IMR-90 (cell line): ENCODE results near the gene PRR33. TPM values are rescaled to one million over a fixed set of nuclear protein-coding genes. Genes with fewer than 3 reads are reported as not detected.

Source experiments
- ATAC-seq: fragments of 200-7000 bp; cut with Tn5 transposase; 2 replicates; pipeline ENCODE4 v1.9.1; 2020; ENCODE audit warnings: low read depth, mild to moderate bottlenecking, moderate library complexity
- BruUV-seq: library from RNA; stranded (reverse); fragments of 400-500 nt; replicated peaks from 2 replicates; lab custom pipeline; 2021; lab: Mats Ljungman, UMichigan
- CTCF ChIA-PET: fragments of 300-600 bp; formaldehyde crosslinking; extraction: SDS; loops from one replicate; lab custom pipeline; 2021; ENCODE audit warnings: antibody characterized with exemption; lab: Yijun Ruan, JAX
- POLR2A ChIA-PET: fragments of 300-600 bp; sonication (Branson Sonifier 250); formaldehyde crosslinking; loops from one replicate; lab custom pipeline; 2022; ENCODE audit warnings: antibody characterized with exemption; ENCODE audit not compliant: unreplicated experiment; lab: Charles Lee
- DNase-seq: peaks from one replicate; pipeline ENCODE4 v3.0.0; 2013
- H2AFZ ChIP-seq: replicated peaks from 2 replicates; pipeline ENCODE3; 2013; ENCODE audit warnings: low read length, mild to moderate bottlenecking; ENCODE audit not compliant: poor library complexity
- H2AK5ac ChIP-seq: 2 replicates; pipeline ENCODE4 v1.6.1; 2013; ENCODE audit warnings: low read depth, low read length, inconsistent platforms
- H2AK9ac ChIP-seq: replicated peaks from 2 replicates; pipeline ENCODE3; 2013; ENCODE audit warnings: mild to moderate bottlenecking, low read depth, low read length, moderate library complexity; ENCODE audit not compliant: poor library complexity
- H2BK120ac ChIP-seq: 2 replicates; pipeline ENCODE4 v1.6.1; 2013; ENCODE audit warnings: low read depth, low read length, inconsistent platforms
- H2BK15ac ChIP-seq: 3 replicates; pipeline ENCODE4 v1.6.1; 2013; ENCODE audit warnings: low read depth, low read length, inconsistent platforms
- H2BK20ac ChIP-seq: 2 replicates; pipeline ENCODE4 v1.6.1; 2013; ENCODE audit warnings: low read depth, mild to moderate bottlenecking, inconsistent platforms, low read length, moderate library complexity
- H2BK5ac ChIP-seq: 2 replicates; pipeline ENCODE4 v1.6.1; 2013; ENCODE audit warnings: mild to moderate bottlenecking, low read depth, low read length, inconsistent platforms; ENCODE audit not compliant: poor library complexity, severe bottlenecking
- H3K14ac ChIP-seq: replicated peaks from 2 replicates; pipeline ENCODE4 v1.6.1; 2013; ENCODE audit warnings: low read depth, low read length, inconsistent platforms
- H3K18ac ChIP-seq: 2 replicates; pipeline ENCODE4 v1.6.1; 2013; ENCODE audit warnings: low read depth, low read length, control low read depth
- H3K23ac ChIP-seq: 2 replicates; pipeline ENCODE4 v1.6.1; 2013; ENCODE audit warnings: low read depth, low read length, inconsistent platforms
- H3K27ac ChIP-seq: 2 replicates; pipeline ENCODE4 v1.5.1; 2013; ENCODE audit warnings: mild to moderate bottlenecking, control low read depth, low read length; ENCODE audit not compliant: insufficient read depth
- H3K27me3 ChIP-seq: 2 replicates; pipeline ENCODE4 v1.6.1; 2013; ENCODE audit warnings: low read length; ENCODE audit not compliant: control insufficient read depth, insufficient read depth
- H3K36me3 ChIP-seq: 2 replicates; pipeline ENCODE4 v1.6.1; 2013; ENCODE audit warnings: low read length, mixed read lengths; ENCODE audit not compliant: control insufficient read depth, insufficient read depth
- H3K4ac ChIP-seq: 2 replicates; pipeline ENCODE4 v1.6.1; 2013; ENCODE audit warnings: low read depth, low read length, inconsistent platforms
- H3K4me1 ChIP-seq: 2 replicates; pipeline ENCODE4 v1.6.1; 2013; ENCODE audit warnings: low read length, mixed read lengths; ENCODE audit not compliant: control insufficient read depth, insufficient read depth
- H3K4me2 ChIP-seq: 2 replicates; pipeline ENCODE4 v1.6.1; 2013; ENCODE audit warnings: low read depth, mild to moderate bottlenecking, control low read depth, low read length, moderate library complexity
- H3K4me3 ChIP-seq: 2 replicates; pipeline ENCODE4 v1.5.1; 2013; ENCODE audit warnings: low read depth, mild to moderate bottlenecking, control low read depth, low read length, moderate library complexity; ENCODE audit not compliant: insufficient read depth
- H3K56ac ChIP-seq: 2 replicates; pipeline ENCODE4 v1.6.1; 2013; ENCODE audit warnings: low read length, inconsistent platforms; ENCODE audit not compliant: insufficient read depth; ENCODE audit errors: extremely low read depth
- H3K79me1 ChIP-seq, 2 experiments: 2 replicates each; pipeline ENCODE4 v1.6.1; 2013; ENCODE audit warnings: low read length in 2 of 2, inconsistent platforms in 1 of 2, low read depth in 1 of 2
- H3K9ac ChIP-seq: 2 replicates; pipeline ENCODE4 v1.6.1; 2013; ENCODE audit warnings: low read depth, low read length, control low read depth
- H3K9me1 ChIP-seq: 2 replicates; pipeline ENCODE4 v1.6.1; 2013; ENCODE audit warnings: low read length, inconsistent platforms; ENCODE audit not compliant: insufficient read depth
- H3K9me3 ChIP-seq: 2 replicates; pipeline ENCODE4 v1.6.1; 2013; ENCODE audit warnings: low read length; ENCODE audit not compliant: control insufficient read depth, insufficient read depth
- H4K20me1 ChIP-seq: 2 replicates; pipeline ENCODE4 v1.6.1; 2013; ENCODE audit warnings: low read length, inconsistent platforms; ENCODE audit not compliant: insufficient read depth
- H4K5ac ChIP-seq: 2 replicates; pipeline ENCODE4 v1.6.1; 2013; ENCODE audit warnings: mild to moderate bottlenecking, low read depth, low read length, control low read depth
- H4K8ac ChIP-seq, 2 experiments: 2 replicates each; pipeline ENCODE4 v1.6.1; 2013; ENCODE audit warnings: low read depth in 2 of 2, low read length in 2 of 2, control low read depth in 1 of 2, inconsistent platforms in 1 of 2
- H4K91ac ChIP-seq: 2 replicates; pipeline ENCODE4 v1.6.1; 2013; ENCODE audit warnings: low read depth, low read length, inconsistent platforms; ENCODE audit not compliant: insufficient read depth
- BHLHE40 ChIP-seq: fragments of 150-350 bp; IDR thresholded peaks from 2 replicates; pipeline ENCODE4 v1.6.1; 2016; ENCODE audit warnings: mild to moderate bottlenecking, low read depth, low read length
- CEBPB ChIP-seq: IDR thresholded peaks from 2 replicates; pipeline ENCODE4 v1.6.1; 2012; ENCODE audit warnings: low read depth, low read length, improper control_type of control experiment
- CTCF ChIP-seq: conservative IDR thresholded peaks from 2 replicates; pipeline ENCODE4 v1.5.1; 2012; ENCODE audit warnings: mild to moderate bottlenecking, low read depth, low read length, improper control_type of control experiment
- MAFK ChIP-seq: IDR thresholded peaks from 2 replicates; pipeline ENCODE4 v1.6.1; 2012; ENCODE audit warnings: low read depth, low read length, improper control_type of control experiment
- MAZ ChIP-seq: IDR thresholded peaks from 2 replicates; pipeline ENCODE4 v1.6.1; 2012; ENCODE audit warnings: low read depth, mild to moderate bottlenecking, low read length, improper control_type of control experiment, moderate library complexity, borderline replicate concordance
- NFE2L2 ChIP-seq: fragments of 150-350 bp; IDR thresholded peaks from 2 replicates; pipeline ENCODE4 v1.6.1; 2016; ENCODE audit warnings: low read depth, mild to moderate bottlenecking, low read length
- POLR2A ChIP-seq: IDR thresholded peaks from 2 replicates; pipeline ENCODE4 v1.6.1; 2012; ENCODE audit warnings: mild to moderate bottlenecking, low read depth, low read length
- RAD21 ChIP-seq: IDR thresholded peaks from 2 replicates; pipeline ENCODE4 v1.6.1; 2012; ENCODE audit warnings: low read length, improper control_type of control experiment
- RCOR1 ChIP-seq: IDR thresholded peaks from 2 replicates; pipeline ENCODE4 v1.6.1; 2012; ENCODE audit warnings: mild to moderate bottlenecking, low read length, improper control_type of control experiment; ENCODE audit not compliant: insufficient replicate concordance
- WGBS, 2 experiments: methylation state at CpG; one replicate each; pipeline versions ENCODE4 v1.1.5 to v1.1.7; 2013; ENCODE audit warnings: missing lambda C conversion rate in 2 of 2; ENCODE audit not compliant: insufficient read length in 1 of 2; ENCODE audit errors: extremely low coverage in 2 of 2; 5-methylcytosine and 5-hydroxymethylcytosine counted together
- dilution Hi-C: fragments of 300-500 bp; cut with HindIII; formaldehyde crosslinking; loops from one replicate; pipeline ENCODE4 v1.14.3; 2018; ENCODE audit warnings: low sequenced_read_pairs; ENCODE audit not compliant: unreplicated experiment
- in situ Hi-C: fragments of 300-500 bp; cut with MboI; formaldehyde crosslinking; loops from 3 replicates; pipeline ENCODE4 v1.14.3; 2019; ENCODE audit warnings: low sequenced_read_pairs, inconsistent platforms, mixed read lengths
- intact Hi-C: fragments of 100-400 bp; cut with micrococcal nuclease; formaldehyde crosslinking; loops from 2 replicates; pipeline ENCODE4 v1.10.0; 2022
- polyA plus RNA-seq, 3 experiments: library from polyadenylated mRNA; depleted of rRNA; stranded (reverse); fragments of >200 nt; gene quantifications; 2 replicates each; pipeline ENCODE4 v1.2.3, GENCODE V29; 2012; ENCODE audit warnings: low replicate concordance in 1 of 3
- total RNA-seq: library from RNA; depleted of rRNA; stranded (reverse); fragments of >200 nt; gene quantifications from 2 replicates; pipeline ENCODE4 v1.2.3, GENCODE V29; 2012

The PRR33 gene
- total and polyA plus RNA-seq, 2 of the 4 experiments (the other 2 are of a cell fraction), result not detected

DNA sequence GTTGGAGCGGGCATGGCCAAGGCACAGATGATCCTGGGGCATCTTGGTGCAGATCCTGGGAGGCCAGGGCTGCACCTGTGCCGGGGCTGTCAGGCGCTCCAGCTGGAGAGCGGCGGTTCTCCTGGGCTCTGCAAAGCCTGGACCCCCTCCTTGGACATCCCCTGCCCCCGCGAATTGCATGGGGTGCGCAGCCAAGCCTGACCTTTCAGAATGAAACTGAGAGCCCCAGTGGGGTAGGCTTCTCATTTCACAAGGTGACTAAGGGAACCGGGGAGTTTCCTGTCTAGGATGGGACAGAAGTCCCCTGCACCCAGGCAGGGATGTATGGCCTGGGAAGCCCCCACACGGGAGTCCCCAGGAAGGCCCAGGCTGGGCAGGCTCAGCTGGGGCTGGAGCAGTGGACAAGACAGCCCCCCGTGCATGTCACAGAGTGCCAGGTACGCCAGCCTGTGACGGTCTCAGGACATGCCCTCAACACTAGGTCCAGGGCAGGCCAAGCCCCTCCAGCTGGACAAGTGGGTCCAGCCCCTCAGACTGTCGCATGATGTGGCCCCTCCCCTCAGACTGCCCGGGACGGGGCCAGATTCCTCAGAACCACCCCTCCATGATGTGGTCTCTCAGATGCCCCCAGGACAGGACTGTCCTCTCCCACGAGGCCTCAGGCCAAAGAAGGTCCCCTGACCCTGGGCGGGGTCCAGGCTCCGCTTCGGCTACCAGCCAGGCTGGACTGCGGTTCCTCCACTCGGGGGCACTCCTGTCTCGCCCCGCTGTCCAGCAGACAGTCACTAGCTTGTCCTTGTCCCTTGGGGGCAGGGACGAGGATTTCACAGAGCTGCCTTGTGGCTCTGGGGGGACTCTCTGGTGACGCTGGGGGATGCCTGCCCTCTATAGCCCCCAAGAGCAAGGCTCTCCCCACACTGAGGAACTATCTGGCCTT, 36.5 kb downstream of the PRR33 start:
- no TSS peak for BruUV-seq
- H3K4me1 ChIP-seq, result no peaks in the 10 kb centered on the region
- H2AK5ac ChIP-seq, result no peak overlapping the region
- H3K14ac ChIP-seq, result no peak overlapping the region
- H3K23ac ChIP-seq, result no peak overlapping the region
- H3K36me3 ChIP-seq, result no peaks in the 10 kb centered on the region
- H2BK120ac ChIP-seq, result no peak overlapping the region
- H4K8ac ChIP-seq, result no peak overlapping the region
- WGBS, 2 experiments, result 85% methylated on average over 14 of the region's 26 CpGs; no CpG with 5 or more reads in 1 of the 2 experiments
- in situ Hi-C loops (no loop called here), dilution Hi-C loops (no loop called here), intact Hi-C loops (no loop called here)
- no peak overlapping the region for H4K91ac ChIP-seq
- H3K27ac ChIP-seq, result no peak overlapping the region
- H2BK15ac ChIP-seq, result no peak overlapping the region
- no peak overlapping the region for H3K4me2 ChIP-seq
- no peaks in the 10 kb centered on the region for H3K79me1 ChIP-seq
- H3K56ac ChIP-seq, result no peak overlapping the region
- no peak overlapping the region for H3K4ac ChIP-seq
- no peak for DNase-seq
- H4K20me1 ChIP-seq, result no peaks in the 10 kb centered on the region
- H2BK5ac ChIP-seq, result no peak overlapping the region
- no peaks in the 10 kb centered on the region for H3K9me3 ChIP-seq
- H3K18ac ChIP-seq, result no peak overlapping the region
- no peak overlapping the region for H3K4me3 ChIP-seq
- H4K5ac ChIP-seq, result no peak overlapping the region
- peaks cover 36% of the 10 kb centered on the region for H3K27me3 ChIP-seq
- H2AK9ac ChIP-seq, result no peak overlapping the region
- CTCF ChIA-PET, result no interaction called here
- POLR2A ChIA-PET, result no interaction called here
- no peak for TF ChIP-seq POLR2A
- no peak for TF ChIP-seq NFE2L2
- no peak for TF ChIP-seq BHLHE40
- no peak for TF ChIP-seq MAFK
- no peak for TF ChIP-seq CTCF
- TF ChIP-seq CEBPB, result no peak
- no peak for TF ChIP-seq RAD21
- no peak for TF ChIP-seq RCOR1
- no peak for TF ChIP-seq MAZ
- no peak overlapping the region for H3K9ac ChIP-seq
- H2BK20ac ChIP-seq, result no peak overlapping the region
- no peaks in the 10 kb centered on the region for H3K9me1 ChIP-seq
- no peak for ATAC-seq
- H2AFZ ChIP-seq, result no peak overlapping the region
